ENCODE data around the gene PDE6H. TPM values are rescaled to one million over a fixed set of nuclear protein-coding genes. Genes with fewer than 3 reads are reported as not detected.

The PDE6H gene
- total RNA-seq, 1 experiment from 2014 or later, result not detected

DNA sequence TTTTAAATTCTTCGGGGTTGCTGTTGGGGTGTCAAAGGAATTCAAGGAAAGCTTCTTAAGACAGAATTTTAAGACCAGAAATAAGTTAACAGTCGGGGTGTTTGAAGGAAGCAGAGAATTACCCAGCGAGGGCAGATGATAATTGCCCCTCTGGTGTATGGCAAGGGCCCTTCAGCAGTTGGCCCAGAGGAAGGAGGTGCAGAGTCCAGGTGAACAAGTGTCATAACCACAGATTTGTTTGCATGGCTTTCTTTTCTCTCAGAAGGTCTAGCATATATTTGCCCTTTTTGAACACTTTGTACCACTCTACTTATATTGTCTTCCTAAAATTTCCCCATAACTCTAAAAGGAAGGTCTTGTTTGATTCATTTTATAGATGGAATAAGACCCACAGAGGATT is 1.8 kb downstream of the PDE6H start:
- Histone ChIP-seq H3K4me1 (no peaks in the 10 kb centered on the region), H3K9me3 (no peaks in the 10 kb centered on the region), H3K36me3 (ENCODE audit: control insufficient read depth, insufficient read depth, low read length) (no peaks in the 10 kb centered on the region), H3K4me3 (ENCODE audit: low read depth, low read length) (no peak overlapping the region), H3K27me3 (replicated peaks; ENCODE audit: control insufficient read depth, insufficient read depth, low read length) (no peaks in the 10 kb centered on the region; the same call in 1 of the 2 replicates)
- Mint-ChIP-seq H3K4me3 (ENCODE audit: unreplicated experiment) (no peak overlapping the region), H3K27ac (ENCODE audit: unreplicated experiment) (no peak overlapping the region), H3K27me3 (ENCODE audit: insufficient read depth, unreplicated experiment) (peaks cover 4% of the 10 kb centered on the region), H3K4me1 (ENCODE audit: low read depth, unreplicated experiment) (no peaks in the 10 kb centered on the region), H3K9me3 (ENCODE audit: unreplicated experiment) (peaks cover 7% of the 10 kb centered on the region), H3K36me3 (ENCODE audit: insufficient read depth, unreplicated experiment) (no peaks in the 10 kb centered on the region)
- intact Hi-C loops (cut with micrococcal nuclease; ENCODE audit: unreplicated experiment), result no loop called here
- TF ChIP-seq, protein P1, sequence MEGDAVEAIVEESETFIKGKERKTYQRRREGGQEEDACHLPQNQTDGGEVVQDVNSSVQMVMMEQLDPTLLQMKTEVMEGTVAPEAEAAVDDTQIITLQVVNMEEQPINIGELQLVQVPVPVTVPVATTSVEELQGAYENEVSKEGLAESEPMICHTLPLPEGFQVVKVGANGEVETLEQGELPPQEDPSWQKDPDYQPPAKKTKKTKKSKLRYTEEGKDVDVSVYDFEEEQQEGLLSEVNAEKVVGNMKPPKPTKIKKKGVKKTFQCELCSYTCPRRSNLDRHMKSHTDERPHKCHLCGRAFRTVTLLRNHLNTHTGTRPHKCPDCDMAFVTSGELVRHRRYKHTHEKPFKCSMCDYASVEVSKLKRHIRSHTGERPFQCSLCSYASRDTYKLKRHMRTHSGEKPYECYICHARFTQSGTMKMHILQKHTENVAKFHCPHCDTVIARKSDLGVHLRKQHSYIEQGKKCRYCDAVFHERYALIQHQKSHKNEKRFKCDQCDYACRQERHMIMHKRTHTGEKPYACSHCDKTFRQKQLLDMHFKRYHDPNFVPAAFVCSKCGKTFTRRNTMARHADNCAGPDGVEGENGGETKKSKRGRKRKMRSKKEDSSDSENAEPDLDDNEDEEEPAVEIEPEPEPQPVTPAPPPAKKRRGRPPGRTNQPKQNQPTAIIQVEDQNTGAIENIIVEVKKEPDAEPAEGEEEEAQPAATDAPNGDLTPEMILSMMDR (IDR thresholded peaks at IDR 0.05; ENCODE audit: insufficient read depth in 1 of 2, low read depth in 1 of 2, low read length in 1 of 2, severe bottlenecking in 1 of 2, unreplicated experiment in 1 of 2), result no peak
- no peak for DNase-seq
- POLR2A ChIA-PET, result no interaction called here
- no TSS peak for BruUV-seq (replicated peaks)
- CTCF ChIA-PET, result no interaction called here

DNA sequence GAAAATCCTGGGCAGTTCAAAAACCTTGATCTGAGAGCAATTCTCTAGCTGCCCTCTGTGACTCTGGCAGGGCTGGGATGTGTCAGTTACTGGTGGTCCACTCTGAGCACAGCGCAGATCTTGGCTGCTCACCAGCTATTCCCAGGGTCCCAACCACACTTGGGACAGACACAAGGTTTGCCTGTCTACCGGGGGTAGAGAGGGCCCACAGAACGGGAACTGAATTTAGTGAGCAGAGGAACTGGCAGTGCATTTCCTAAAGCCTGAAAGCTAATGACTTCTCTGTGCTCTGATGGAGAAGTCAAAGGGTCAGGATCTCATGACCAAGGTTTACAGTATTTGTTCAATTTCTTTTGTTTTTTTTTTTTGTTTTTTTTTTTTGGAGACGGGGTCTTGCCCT is 2.6 kb downstream of the PDE6H start:
- Mint-ChIP-seq H3K4me1 (ENCODE audit: low read depth, unreplicated experiment) (no peaks in the 10 kb centered on the region), H3K36me3 (ENCODE audit: insufficient read depth, unreplicated experiment) (no peaks in the 10 kb centered on the region), H3K9me3 (ENCODE audit: unreplicated experiment) (no peaks in the 10 kb centered on the region), H3K27ac (ENCODE audit: unreplicated experiment) (no peak overlapping the region), H3K4me3 (ENCODE audit: unreplicated experiment) (no peak overlapping the region), H3K27me3 (ENCODE audit: insufficient read depth, unreplicated experiment) (peaks cover 4% of the 10 kb centered on the region)
- H3K4me3 ChIP-seq (ENCODE audit: low read depth, low read length), result no peak overlapping the region
- POLR2A ChIA-PET, result no interaction called here
- CTCF ChIA-PET, result no interaction called here
- TF ChIP-seq, protein P1 (IDR thresholded peaks at IDR 0.05; ENCODE audit: insufficient read depth in 1 of 2, low read depth in 1 of 2, low read length in 1 of 2, severe bottlenecking in 1 of 2, unreplicated experiment in 1 of 2), result no peak
- BruUV-seq (replicated peaks), result no TSS peak
- DNase-seq, result no peak
- H3K27me3 ChIP-seq (replicated peaks; ENCODE audit: control insufficient read depth, insufficient read depth, low read length), result no peaks in the 10 kb centered on the region; the same call in 1 of the 2 replicates
- no peaks in the 10 kb centered on the region for H3K4me1 ChIP-seq
- no peaks in the 10 kb centered on the region for H3K36me3 ChIP-seq (ENCODE audit: control insufficient read depth, insufficient read depth, low read length)
- intact Hi-C loops (cut with micrococcal nuclease; ENCODE audit: unreplicated experiment), result no loop called here
- H3K9me3 ChIP-seq, result no peaks in the 10 kb centered on the region

DNA sequence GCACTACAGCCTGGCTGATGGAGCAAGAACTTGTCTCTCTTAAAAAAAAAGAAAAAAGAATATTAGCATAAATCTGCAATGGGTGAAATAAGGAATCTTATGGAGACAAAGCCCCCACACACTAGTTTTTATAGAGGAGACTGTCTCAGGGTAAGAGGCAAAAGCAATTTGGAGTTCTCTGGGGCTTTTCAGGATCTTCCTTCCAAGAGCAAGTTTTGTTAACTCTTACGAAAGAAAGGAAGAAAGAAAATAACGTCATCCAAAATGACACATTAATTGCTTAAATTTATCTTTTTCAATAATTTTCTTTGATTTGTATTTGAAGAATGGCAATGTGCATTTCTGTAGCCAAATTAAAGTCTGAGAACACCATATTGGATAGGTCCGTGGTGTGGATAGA is 3.8 kb downstream of the PDE6H start:
- Mint-ChIP-seq H3K27ac (ENCODE audit: unreplicated experiment) (no peak overlapping the region), H3K4me3 (ENCODE audit: unreplicated experiment) (no peak overlapping the region), H3K27me3 (ENCODE audit: insufficient read depth, unreplicated experiment) (peaks cover 7% of the 10 kb centered on the region), H3K36me3 (ENCODE audit: insufficient read depth, unreplicated experiment) (no peaks in the 10 kb centered on the region), H3K9me3 (ENCODE audit: unreplicated experiment) (no peaks in the 10 kb centered on the region), H3K4me1 (ENCODE audit: low read depth, unreplicated experiment) (no peaks in the 10 kb centered on the region)
- ChIA-PET POLR2A (no interaction called here), CTCF (no interaction called here)
- Histone ChIP-seq H3K27me3 (replicated peaks; ENCODE audit: control insufficient read depth, insufficient read depth, low read length) (no peaks in the 10 kb centered on the region; the same call in 1 of the 2 replicates), H3K36me3 (ENCODE audit: control insufficient read depth, insufficient read depth, low read length) (no peaks in the 10 kb centered on the region), H3K4me1 (no peaks in the 10 kb centered on the region), H3K4me3 (ENCODE audit: low read depth, low read length) (no peak overlapping the region), H3K9me3 (no peaks in the 10 kb centered on the region)
- intact Hi-C loops (cut with micrococcal nuclease; ENCODE audit: unreplicated experiment), result no loop called here
- no TSS peak for BruUV-seq (replicated peaks)
- TF ChIP-seq, protein P1 (IDR thresholded peaks at IDR 0.05; ENCODE audit: insufficient read depth in 1 of 2, low read depth in 1 of 2, low read length in 1 of 2, severe bottlenecking in 1 of 2, unreplicated experiment in 1 of 2), result no peak
- no peak for DNase-seq
